Suppressor macrophage (primary cell): ENCODE results near the gene ALDH5A1.

ENCODE experiments used
- DNase-seq, 4 experiments: peaks; one replicate each; pipeline ENCODE4 v3.0.0-alpha.2; 2020 to 2022
- total RNA-seq, 17 experiments: gene quantifications; one replicate each; lab custom pipeline; 2026; ENCODE audit warnings: mixed read lengths in 6 of 17, inconsistent platforms in 3 of 17; lab: John Stamatoyannopoulos, UW

The ALDH5A1 gene
- 6.1 to 48.3 (median 25.1) reads per million in 17 experiments for total RNA-seq

DNA sequence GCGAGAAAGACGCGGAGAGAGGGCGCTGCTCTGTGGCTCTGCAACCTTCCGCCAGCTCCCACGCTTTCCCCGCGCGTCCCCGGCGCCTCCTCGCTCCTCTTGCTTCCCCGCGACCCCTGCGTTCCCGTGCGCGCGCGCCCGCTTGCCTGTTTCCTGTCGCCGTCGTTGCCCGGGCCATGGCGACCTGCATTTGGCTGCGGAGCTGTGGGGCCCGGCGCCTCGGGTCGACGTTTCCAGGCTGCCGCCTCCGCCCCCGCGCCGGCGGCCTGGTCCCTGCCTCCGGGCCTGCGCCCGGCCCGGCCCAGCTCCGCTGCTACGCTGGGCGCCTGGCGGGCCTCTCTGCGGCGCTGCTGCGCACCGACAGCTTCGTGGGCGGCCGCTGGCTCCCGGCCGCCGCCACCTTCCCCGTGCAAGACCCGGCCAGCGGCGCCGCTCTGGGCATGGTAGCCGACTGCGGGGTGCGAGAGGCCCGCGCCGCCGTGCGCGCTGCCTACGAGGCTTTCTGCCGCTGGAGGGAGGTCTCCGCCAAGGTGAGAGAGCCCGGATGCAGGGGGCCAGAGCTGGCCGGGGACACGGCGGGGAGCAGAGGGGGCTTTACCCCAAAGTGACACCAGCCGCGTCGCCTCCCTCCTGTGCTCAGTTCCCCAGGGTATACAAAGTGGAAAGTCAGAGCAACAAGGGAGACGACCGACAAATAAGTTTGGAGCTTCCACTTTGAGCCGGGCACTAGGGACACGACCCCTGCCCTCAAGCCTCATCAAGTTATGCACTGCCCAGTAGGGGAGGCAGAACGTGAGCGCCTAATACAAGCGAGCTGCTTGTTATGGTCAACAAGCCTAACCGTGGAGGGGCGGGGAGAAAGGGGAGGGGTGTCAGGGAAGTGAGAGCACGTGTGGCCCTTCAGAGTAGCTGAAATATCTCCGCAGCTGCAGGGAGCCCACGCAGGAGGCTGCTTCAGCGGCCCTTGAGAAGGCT lies at the start of gene ALDH5A1:
Gene ALDH5A1 (plus strand): TSS at position 149 of the 975 bp plus-strand sequence. CDS start 28 bp downstream, at position 177.
- DNase-seq = peak; percentile 67 to 89 (median 76)

- no peak for DNase-seq
These were observed 49.1 kb upstream of the ALDH5A1 start for GRCh38 chr6:24445704-24446103.

DNA sequence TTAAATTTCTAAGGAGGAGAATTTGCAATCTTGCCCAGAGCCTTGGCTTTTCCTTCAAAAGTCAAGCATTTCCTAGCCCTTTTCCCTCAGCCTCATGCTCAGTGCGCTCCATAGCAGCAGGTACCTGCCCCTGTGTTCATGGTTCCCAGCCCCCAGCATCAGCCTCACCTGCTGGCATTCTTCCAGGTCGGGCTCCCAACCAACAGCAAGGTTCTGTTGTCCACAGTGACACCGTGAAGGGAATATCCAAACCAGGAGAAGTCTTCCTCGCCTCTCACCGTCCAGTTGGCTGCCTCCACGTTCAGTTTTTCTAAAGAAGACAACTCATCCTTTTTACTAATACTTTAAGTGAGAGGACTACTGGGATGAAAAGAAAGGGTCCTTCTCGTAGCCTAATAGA lies 48.1 kb upstream of the ALDH5A1 start:
- no peak for DNase-seq

- no peak for DNase-seq
These were observed 46.4 kb upstream of the ALDH5A1 start for GRCh38 chr6:24448396-24448795.

GRCh38 chr6:24448828-24449525 lies 45.8 kb upstream of the ALDH5A1 start:
- DNase-seq = no peak

- no peak for DNase-seq
These were observed 43.0 kb upstream of the ALDH5A1 start for GRCh38 chr6:24451581-24452388.

DNA sequence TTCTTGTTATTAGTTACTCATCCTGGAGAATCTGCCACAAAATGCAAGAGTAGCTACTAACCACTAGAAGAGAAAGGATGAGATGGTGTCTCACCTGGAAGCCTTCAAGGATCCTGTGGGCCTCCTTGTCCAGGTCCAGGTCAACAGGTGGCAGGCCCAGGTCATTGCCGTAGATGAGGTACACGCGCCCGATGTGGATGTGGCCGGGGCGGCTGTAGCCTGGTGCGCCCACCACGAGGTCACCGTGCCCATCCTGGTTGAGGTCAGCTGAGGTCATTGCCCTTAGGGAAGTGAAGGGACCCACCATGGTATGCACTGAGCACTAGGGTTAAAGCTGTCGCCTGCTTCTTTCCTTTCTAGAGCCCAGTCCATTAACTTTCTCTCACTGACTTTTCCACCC lies 40.8 kb upstream of the ALDH5A1 start:
- no peak for DNase-seq

- DNase-seq = no peak
These were observed 40.3 kb upstream of the ALDH5A1 start for GRCh38 chr6:24454452-24454851.

- no peak for DNase-seq
These were observed 39.7 kb upstream of the ALDH5A1 start for GRCh38 chr6:24455061-24455460.

- no peak for DNase-seq
These were observed 36.6 kb upstream of the ALDH5A1 start for GRCh38 chr6:24458134-24458533.

- no peak for DNase-seq
These were observed 35.8 kb upstream of the ALDH5A1 start for GRCh38 chr6:24458941-24459340.

DNA sequence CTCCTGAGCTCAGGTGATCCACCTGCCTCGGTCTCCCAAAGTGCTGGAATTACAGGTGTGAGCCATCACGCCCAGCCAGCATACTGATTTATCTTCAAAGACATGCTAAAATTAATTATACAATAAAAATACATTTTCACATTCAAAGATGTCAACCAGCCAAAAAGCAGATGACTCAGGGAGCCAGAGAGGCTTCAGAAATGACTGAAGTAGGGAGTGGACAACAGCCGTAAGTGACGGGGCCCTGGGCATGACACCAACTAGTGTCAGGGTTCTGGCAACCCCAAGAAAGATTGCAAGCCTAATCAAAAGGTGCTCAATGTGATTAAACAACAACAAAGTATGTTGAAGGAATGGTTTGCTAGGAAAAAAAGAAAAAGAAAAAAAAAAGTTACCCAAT lies 33.8 kb upstream of the ALDH5A1 start:
- no peak for DNase-seq

- no peak for DNase-seq
These were observed 30.3 kb upstream of the ALDH5A1 start for GRCh38 chr6:24464253-24465038.

DNA sequence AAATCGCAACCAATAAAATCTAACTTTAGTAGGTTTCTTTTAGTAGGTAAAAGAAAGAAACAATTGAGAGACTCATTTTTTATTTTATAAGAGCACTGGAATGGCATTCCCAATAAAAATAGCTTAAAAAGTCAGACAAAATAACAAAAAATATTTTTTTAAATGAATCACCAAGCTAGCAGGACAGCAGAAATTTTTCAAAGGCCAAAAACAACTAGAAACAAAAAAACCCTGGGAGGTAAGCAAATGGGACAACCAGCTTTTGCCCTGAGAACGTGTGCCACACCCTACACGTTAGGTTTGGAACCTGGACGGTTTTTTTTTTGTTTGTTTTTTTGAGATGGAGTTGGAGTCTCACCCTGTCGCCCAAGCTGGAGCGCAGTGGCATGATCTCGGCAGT lies 25.0 kb upstream of the ALDH5A1 start:
- DNase-seq = no peak

- DNase-seq = no peak
These were observed 22.6 kb upstream of the ALDH5A1 start for GRCh38 chr6:24472181-24472580.

DNA sequence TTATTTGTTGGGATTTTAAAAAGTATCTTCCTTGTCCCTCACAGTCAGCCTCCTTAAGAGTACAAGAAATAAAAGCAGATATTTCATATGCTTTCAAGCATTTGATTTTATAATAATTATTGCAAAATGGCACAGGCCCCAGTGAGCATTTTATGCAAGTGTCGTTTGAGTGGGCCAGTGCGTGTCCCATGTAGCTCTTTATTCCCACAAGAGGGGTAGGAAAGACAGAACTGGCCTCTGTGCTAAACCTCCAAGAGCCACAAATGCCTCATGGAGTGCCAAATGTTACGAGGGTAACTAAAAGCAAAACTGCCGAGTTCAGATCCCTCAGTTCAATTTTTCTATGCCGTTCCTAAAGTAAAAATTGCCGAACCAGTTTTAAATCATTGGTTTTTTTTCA lies 18.1 kb upstream of the ALDH5A1 start:
- DNase-seq = no peak

DNA sequence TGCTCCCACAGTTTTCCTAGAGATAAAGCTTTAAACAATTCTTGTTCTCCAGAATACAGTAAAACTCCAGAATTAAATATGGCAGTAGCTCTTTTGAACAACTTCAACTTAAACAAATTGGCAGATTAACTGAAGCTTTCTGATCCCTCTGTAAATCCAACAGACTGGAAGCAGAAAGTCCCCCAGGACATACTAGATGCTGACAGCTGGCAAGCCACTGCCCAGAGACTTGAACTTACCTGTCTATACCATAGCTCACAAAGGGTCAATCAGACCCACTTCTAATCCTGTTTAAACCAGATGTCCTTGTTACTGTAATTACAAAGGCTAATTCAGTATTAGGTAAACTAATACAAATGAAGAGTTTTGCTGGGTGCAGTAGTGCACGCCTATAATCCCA lies 17.7 kb upstream of the ALDH5A1 start:
- DNase-seq = no peak

GRCh38 chr6:24478903-24479302 lies 15.9 kb upstream of the ALDH5A1 start:
- no peak for DNase-seq

- DNase-seq = no peak
These were observed 14.1 kb upstream of the ALDH5A1 start for GRCh38 chr6:24480705-24481104.

DNA sequence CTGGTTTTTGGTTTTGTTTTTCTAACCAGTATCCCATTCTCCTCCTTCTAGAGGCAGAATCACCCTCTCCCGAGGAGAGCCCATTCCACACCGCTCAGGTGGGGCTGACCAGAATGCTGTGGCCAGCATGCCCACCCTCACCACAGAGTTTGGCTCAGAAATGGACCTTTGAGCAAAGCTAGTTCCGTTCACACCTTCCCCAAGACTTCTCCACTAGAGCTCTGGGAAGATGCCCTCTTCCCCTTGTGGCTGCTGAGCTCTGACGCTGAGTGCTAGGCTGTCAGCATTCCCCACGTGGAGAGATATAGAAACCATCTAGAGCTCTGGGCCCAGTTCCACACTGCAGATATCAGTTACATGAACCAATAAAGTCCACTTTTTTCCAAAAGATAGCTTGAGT lies 13.3 kb upstream of the ALDH5A1 start:
- no peak for DNase-seq

GRCh38 chr6:24484657-24485323 lies 10.0 kb upstream of the ALDH5A1 start:
- DNase-seq = peak in 2 of 4 experiments; percentile 40 to 54
